HG03342 (cell line): Measurements from ENCODE around the gene TTC28.
"Not testable (repeated sequence)": the region's sequence is repeated elsewhere in the genome, so short reads cannot be mapped to it uniquely, and the experiment has no call there.

Source experiments
- ATAC-seq: cut with Tn5 transposase; IDR thresholded peaks from one replicate; pipeline ENCODE4 v1.9.1; 2021; ENCODE audit warnings: mild to moderate bottlenecking, moderate library complexity; ENCODE audit not compliant: unreplicated experiment

The TTC28 gene

GRCh38 chr22:28566920-28567499 lies 112.6 kb downstream of the TTC28 start:
- not testable (repeated sequence) for ATAC-seq

DNA sequence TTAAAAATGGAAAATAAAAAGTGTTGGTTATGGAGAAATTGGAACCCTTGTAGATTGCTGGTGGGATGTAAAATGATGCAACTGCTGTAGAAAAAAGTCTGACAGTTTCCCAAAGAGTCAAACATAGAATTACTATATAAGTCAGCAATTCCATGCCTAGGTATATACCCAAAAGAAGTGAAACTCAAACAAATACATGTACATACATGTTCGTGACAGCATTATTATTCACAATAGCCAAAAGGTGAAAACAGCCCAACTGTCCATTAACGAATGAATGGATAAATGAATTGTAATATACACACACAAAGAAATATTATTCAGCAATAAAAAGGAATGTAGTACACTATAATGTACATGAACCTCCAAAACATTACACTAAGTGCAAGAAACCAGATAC lies 116.0 kb downstream of the TTC28 start:
- no peak for ATAC-seq

DNA sequence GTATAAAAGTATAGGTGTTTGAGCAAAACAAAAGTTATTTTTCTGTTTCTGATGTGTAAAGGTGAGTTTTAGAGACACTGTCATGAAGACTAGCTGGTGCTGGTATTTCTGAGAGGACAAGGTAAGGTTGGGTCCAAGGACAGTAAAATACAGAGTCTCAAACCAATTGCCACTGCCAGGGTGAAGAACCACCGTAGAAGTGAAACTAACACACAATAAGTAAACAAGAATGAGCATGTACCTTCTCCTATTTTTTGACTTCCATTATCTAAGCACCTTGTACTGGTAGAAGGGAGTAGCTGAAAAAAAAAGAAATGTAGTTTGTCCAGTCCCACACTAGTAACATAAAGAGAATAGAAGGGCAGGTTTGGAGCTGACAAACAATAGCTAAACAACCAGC lies 117.3 kb downstream of the TTC28 start:
- ATAC-seq, result no peak

- ATAC-seq, result not testable (repeated sequence)
Observed at GRCh38 chr22:28560743-28561101, 118.9 kb downstream of the TTC28 start.

DNA sequence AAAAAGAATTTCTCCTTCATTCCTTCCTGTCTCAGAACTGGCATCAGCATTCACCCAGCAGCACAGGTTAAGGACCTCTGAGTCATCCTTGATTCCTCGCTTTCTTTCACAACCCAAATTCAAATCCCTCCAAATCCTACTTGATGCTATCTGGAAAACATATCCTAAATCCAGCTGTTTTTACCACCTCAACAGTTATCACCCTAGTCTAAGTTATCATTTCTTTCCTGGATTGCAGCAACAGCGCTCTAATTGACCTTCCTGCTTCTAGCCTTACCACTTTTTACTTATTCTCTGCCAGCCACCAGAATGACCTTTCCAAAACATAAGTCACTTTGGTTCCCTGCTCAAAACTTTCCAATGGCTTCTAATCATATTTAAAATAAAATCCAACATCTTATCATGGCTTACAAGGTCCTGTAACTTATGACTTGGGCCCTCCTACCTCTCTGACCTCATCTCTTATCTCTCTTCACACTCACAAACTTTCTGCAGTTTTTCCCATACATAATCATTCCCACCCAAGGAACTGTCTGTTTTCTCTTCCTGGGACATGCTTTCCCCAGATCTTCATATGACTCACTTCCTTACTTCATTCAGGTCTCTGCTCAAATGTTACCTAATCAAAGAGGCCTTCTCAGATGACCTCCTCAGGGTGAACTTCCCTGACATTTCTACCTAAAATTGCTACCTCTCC lies 119.4 kb downstream of the TTC28 start:
- ATAC-seq, result no peak

- ATAC-seq, result no peak
Observed at GRCh38 chr22:28557184-28557583, 122.5 kb downstream of the TTC28 start.

DNA sequence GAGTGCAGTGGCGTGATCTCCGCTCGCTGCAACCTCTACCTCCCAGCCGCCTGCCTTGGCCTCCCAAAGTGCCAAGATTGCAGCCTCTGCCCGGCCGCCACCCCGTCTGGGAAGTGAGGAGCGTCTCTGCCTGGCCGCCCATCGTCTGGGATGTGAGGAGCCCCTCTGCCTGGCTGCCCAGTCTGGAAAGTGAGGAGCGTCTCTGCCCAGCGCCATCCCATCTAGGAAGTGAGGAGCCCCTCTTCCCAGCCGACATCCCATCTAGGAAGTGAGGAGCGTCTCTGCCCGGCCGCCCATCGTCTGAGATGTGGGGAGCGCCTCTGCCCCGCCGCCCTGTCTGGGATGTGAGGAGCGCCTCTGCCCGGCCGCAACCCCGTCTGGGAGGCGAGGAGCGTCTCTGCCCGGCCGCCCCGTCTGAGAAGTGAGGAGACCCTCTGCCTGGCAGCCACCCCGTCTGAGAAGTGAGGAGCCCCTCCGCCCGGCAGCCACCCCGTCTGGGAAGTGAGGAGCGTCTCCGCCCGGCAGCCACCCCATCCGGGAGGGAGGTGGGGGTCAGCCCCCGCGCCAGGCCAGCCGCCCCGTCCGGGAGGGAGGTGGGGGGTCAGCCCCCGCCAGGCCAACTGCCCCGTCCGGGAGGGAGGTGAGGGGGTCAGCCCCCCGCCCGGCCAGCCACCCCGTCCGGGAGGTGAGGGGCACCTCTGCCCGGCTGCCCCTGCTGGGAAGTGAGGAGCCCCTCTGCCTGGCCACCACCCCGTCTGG lies 126.4 kb downstream of the TTC28 start:
- ATAC-seq, result not testable (repeated sequence)

DNA sequence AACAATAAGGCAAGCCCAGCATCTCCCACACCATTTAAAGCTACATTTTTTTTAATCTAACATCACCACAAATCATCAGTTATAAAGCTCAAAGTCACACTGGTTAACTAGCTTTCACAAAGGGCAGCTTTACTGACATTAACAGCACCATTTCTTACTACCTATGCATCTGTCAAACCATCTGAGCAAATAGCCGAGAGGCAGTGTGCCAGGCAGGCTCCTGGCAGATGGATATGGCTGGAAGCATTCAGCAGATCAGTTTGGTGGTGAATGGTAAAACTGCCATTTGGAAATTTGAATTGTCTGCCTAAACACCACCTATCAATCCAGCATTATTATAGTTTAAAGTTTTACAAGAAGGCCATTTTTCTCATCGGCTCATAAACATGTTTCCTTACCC lies 131.2 kb downstream of the TTC28 start:
- ATAC-seq, result no peak

- ATAC-seq, result no peak
Observed at GRCh38 chr22:28547132-28547842, 132.4 kb downstream of the TTC28 start.

DNA sequence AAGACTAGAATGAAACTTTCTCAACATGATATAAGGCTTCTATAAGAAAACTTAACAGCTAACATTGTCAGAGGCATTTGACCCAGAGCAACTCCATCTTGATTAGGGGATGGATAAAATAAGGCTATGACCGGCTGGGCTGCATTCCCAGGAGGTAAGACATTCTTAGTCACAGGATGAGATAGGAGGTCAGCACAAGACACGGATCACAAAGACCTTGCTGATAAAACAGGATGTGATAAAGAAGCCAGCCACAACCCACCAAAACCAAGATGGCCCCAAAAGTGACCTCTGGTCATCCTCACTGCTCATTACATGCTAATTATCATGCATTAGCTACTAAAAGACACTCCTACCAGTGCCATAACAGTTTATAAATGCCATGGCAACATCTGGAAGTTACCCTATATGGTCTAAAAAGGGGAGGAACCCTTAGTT lies 135.2 kb downstream of the TTC28 start:
- ATAC-seq, result no peak

DNA sequence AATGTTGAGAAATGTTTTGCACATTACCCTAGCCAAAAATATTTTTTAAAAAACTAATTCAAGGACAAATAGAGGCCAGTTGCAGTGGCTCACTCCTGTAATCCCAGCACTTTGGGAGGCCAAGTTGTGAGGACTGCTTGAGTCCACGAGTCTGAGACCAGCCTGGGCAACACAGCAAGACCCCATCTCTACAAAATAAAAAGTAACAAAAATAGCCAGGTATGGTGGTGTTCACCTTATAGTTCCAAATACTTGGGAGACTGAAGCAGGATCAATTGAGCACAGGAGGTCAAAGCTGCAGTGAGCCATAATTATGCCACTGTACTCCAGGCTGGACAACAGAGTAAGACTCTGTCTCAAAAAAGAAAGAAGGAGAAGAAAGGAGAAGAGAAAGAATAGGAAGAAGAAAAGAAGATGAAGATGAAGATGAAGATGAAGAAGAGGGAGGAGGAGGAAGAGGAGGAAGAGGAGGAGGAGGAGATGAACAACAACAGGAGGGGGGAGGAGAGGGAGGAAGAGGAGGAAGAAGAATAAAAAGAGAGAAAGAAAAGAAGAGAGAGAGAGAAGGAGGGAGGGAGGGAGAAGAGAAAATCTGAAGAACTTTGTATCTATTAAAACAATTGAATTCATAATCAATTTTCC lies 136.5 kb downstream of the TTC28 start:
- no peak for ATAC-seq

- ATAC-seq, result no peak
Observed at GRCh38 chr22:28541137-28541536, 138.5 kb downstream of the TTC28 start.

- no peak for ATAC-seq
Observed at GRCh38 chr22:28538922-28539321, 140.7 kb downstream of the TTC28 start.

DNA sequence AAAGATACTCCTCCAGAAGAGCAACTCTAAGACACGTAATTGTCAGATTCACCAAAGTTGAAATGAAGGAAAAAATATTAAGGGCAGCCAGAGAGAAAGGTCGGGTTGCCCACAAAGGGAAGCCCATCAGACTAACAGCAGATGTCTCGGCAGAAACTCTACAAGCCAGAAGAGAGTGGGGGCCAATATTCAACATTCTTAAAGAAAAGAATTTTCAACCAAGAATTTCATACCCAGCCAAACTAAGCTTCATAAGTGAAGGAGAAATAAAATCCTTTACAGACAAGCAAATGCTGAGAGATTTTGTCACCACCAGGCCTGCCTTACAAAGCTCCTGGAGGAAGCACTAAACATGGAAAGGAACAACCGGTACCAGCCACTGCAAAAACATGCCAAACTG lies 149.1 kb downstream of the TTC28 start:
- ATAC-seq, result not testable (repeated sequence)

DNA sequence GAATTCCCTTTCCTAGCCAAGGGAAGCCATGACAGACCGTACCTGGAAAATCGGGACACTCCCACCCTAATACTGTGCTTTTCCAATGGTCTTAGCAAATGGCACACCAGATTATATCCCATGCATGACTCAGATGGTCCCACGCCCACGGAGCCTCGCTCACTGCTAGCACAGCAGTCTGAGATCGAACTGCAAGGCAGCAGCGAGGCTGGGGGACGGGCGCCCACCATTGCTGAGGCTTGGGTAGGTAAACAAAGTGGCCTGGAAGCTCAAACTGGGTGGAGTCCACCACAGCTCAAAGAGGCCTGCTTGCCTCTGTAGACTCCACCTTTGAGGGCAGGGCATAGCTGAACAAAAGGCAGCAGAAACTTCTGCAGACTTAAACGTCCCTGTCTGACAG lies 150.5 kb downstream of the TTC28 start:
- ATAC-seq, result not testable (repeated sequence)

DNA sequence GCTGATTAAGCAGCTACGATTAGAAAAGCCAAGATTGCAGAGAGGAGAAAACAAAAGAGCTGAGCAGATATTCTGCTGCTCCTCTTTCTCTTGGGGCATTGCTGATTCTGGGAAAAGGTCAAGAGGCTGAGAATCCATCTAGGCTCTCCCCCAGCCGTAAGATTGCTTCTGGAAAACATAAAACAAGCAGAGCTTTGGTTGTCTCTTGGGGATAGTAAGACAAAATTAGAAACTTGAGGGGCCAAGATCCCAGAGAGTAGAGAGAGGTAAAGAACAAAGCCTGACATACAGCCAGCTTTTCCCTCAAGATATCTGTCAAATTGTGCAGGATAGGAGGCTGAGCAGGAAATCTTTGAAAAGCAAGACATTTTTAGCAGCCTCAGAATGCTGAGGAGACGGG lies 158.2 kb downstream of the TTC28 start:
- ATAC-seq, result no peak

DNA sequence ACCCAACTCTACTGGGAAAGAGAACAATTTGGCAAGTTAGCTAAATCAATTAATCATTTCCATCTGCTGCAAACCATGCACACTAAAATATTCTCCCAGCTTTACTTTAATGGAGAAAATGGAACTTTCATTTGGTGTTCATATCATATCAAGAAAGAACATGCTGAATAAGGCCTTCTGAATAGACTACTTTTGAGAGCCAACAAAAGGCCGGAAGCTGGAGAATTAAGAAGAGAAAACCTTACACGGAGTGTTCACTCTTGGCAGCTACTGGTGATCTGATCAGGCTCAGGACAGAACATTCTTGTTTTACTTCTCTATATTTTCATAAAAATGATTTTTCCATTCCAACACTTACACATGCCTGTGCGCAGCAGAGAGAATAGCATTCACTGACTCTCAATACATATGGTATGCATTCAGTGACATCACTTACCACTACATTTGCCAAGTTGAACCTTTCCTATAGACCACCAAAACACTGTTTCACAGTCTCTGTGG lies 165.3 kb downstream of the TTC28 start:
- no peak for ATAC-seq

DNA sequence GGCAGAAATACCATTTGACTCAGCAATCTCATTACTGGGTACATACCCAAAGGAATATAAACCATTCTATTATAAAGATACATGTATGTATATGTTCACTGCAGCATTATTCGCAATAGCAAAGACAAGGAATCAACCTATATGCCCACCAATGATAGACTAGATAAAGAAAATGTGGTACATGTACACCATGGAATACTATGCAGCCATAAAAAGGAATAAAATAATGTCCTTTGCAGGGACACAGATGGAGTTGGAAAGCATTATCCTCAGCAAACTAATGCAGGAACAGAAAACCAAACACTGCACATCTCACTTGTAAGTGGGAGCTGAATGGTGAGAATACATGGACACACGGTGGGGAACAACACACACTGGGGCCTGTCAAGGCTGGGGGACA lies 167.3 kb downstream of the TTC28 start:
- ATAC-seq, result not testable (repeated sequence)

GRCh38 chr22:28507896-28508295 lies 171.7 kb downstream of the TTC28 start:
- ATAC-seq, result no peak

DNA sequence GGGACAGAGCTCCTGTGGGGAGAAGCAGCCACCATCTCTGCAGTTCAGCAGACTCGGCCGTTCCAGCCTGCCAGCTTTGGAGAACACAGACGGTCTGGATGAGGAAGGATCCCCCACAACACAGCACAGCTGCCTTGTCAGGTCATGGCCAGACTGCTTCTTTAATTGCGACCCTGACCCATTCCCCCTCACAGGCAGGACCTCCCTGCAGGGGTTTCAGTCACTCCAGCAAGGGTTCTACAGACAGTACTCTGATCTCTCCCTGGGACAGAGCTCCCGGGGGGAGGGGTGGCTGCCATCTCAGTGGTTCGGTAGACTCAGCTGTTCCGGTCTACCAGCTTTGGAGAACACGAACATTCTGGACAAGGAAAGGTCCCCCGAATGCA lies 173.5 kb downstream of the TTC28 start:
- ATAC-seq, result no peak
